Measurements from ENCODE around the gene PPP1R3C.

PPP1R3C gene

GRCh38 chr10:91632671-91633550 lies at the start of gene PPP1R3C:
Gene PPP1R3C (minus strand): TSS chr10:91633071. CDS start chr10:91632969, 102 bp downstream.
- Histone ChIP-seq H3K4me1 (ENCODE audit: insufficient read depth, poor library complexity, severe bottlenecking) (peaks cover 10% of the 10 kb centered on the region), H3K4me3 (ENCODE audit: severe bottlenecking) (peak within 1 kb of the TSS; percentile 47), H3K9me3 (ENCODE audit: severe bottlenecking) (no peaks in the 10 kb centered on the region), H3K36me3 (ENCODE audit: low read depth) (peaks cover 41% of the 10 kb centered on the region), H3K27me3 (ENCODE audit: insufficient read depth, poor library complexity, severe bottlenecking) (no peaks in the 10 kb centered on the region), H3K27ac (ENCODE audit: poor library complexity, severe bottlenecking) (peak within 1 kb of the TSS; percentile 64)
- DNase-seq (ENCODE audit: low spot score) (peak; percentile 86), ATAC-seq (ENCODE audit: low read depth) (peak; percentile 92)
- TF ChIP-seq, protein P1, sequence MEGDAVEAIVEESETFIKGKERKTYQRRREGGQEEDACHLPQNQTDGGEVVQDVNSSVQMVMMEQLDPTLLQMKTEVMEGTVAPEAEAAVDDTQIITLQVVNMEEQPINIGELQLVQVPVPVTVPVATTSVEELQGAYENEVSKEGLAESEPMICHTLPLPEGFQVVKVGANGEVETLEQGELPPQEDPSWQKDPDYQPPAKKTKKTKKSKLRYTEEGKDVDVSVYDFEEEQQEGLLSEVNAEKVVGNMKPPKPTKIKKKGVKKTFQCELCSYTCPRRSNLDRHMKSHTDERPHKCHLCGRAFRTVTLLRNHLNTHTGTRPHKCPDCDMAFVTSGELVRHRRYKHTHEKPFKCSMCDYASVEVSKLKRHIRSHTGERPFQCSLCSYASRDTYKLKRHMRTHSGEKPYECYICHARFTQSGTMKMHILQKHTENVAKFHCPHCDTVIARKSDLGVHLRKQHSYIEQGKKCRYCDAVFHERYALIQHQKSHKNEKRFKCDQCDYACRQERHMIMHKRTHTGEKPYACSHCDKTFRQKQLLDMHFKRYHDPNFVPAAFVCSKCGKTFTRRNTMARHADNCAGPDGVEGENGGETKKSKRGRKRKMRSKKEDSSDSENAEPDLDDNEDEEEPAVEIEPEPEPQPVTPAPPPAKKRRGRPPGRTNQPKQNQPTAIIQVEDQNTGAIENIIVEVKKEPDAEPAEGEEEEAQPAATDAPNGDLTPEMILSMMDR (IDR thresholded peaks at IDR 0.05; ENCODE audit: poor library complexity, severe bottlenecking) = peak; percentile 73

DNA sequence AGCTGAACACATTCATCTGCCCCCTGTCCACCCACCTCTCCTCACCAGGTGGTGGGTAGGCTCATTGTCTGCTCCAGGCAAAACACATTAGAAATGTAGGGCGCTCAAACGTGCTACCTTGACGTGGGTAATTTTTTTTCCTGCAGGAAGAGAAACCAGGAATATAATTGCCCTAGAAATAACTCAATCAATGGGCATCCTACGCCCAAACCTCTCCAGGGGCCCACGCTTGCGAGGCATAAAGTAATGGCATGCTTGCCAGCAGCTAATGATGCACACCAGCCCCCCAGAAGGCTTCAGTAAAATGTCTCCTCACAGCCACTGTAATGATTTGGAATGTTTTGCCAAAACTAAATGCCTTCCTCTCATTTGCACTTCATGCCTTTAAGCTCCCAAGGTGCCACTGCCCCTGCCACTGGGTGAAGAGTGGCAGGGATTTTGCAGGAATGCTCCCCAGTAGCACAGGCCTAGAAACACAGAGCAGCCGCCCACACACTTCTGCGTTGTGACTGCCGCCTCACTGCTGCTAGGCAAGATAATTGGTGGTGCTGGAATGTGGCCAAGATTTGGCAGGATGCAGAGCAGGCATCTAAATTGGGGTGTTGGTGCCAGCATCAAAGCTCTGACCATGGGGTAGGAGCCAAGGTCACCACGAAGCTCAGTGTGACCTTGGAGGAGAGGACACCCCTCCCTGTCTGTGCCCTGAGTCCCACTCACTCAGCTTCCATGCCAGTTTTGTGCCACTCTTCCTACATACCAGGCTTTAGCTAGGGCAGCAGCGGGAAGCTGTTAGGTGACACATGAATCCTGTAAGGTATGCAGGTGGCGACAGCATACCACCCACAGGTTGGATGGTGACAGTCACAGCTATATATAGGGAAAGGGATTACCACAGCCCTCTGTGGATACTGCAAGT lies 48.7 kb upstream of the PPP1R3C start:
- DNase-seq (ENCODE audit: low spot score) (no peak), ATAC-seq (ENCODE audit: low read depth) (no peak)
- Histone ChIP-seq H3K9me3 (ENCODE audit: severe bottlenecking) (no peaks in the 10 kb centered on the region), H3K4me1 (ENCODE audit: insufficient read depth, poor library complexity, severe bottlenecking) (peaks cover 27% of the 10 kb centered on the region), H3K27ac (ENCODE audit: poor library complexity, severe bottlenecking) (no peak overlapping the region), H3K4me3 (ENCODE audit: severe bottlenecking) (no peak overlapping the region), H3K36me3 (ENCODE audit: low read depth) (no peaks in the 10 kb centered on the region), H3K27me3 (ENCODE audit: insufficient read depth, poor library complexity, severe bottlenecking) (no peaks in the 10 kb centered on the region)
- TF ChIP-seq, protein P1 (IDR thresholded peaks at IDR 0.05; ENCODE audit: poor library complexity, severe bottlenecking) = no peak

- TF ChIP-seq, protein P1 (IDR thresholded peaks at IDR 0.05; ENCODE audit: poor library complexity, severe bottlenecking) = no peak
- H3K9me3 ChIP-seq (ENCODE audit: severe bottlenecking) = no peaks in the 10 kb centered on the region
- no peak for ATAC-seq (ENCODE audit: low read depth)
These were observed 47.6 kb upstream of the PPP1R3C start for GRCh38 chr10:91680487-91680886.

DNA sequence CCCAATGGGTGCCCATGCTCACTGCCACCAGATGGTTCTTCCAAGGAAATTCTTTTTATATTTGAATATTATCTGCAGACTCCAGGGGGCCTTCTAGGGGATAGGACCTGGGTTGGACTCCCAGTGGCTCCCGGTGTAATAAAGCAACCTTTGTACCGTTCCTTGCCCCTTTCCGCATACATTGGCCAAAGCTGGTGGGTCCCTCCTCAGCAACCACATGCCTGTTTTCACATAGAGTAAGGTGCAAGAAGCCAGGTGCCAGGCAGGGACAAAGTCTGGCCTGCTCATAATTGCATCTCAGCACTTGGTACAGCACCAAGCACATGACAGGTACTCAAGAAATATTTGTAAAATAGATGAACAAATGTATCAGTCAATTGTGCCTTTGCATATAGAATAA lies 46.4 kb upstream of the PPP1R3C start:
- no peak overlapping the region for H3K4me3 ChIP-seq (ENCODE audit: severe bottlenecking)
- DNase-seq (ENCODE audit: low spot score) = no peak
- TF ChIP-seq, protein P1 (IDR thresholded peaks at IDR 0.05; ENCODE audit: poor library complexity, severe bottlenecking) = no peak
- H3K27ac ChIP-seq (ENCODE audit: poor library complexity, severe bottlenecking) = no peak overlapping the region
- H3K27me3 ChIP-seq (ENCODE audit: insufficient read depth, poor library complexity, severe bottlenecking) = no peaks in the 10 kb centered on the region
- H3K4me1 ChIP-seq (ENCODE audit: insufficient read depth, poor library complexity, severe bottlenecking) = peaks cover 17% of the 10 kb centered on the region
- no peaks in the 10 kb centered on the region for H3K36me3 ChIP-seq (ENCODE audit: low read depth)
- H3K9me3 ChIP-seq (ENCODE audit: severe bottlenecking) = no peaks in the 10 kb centered on the region
- ATAC-seq (ENCODE audit: low read depth) = no peak

More at GRCh38 chr10:91680487-91680886, 47.6 kb upstream of the PPP1R3C start:
- Histone ChIP-seq H3K27me3 (ENCODE audit: insufficient read depth, poor library complexity, severe bottlenecking) (no peaks in the 10 kb centered on the region), H3K36me3 (ENCODE audit: low read depth) (no peaks in the 10 kb centered on the region), H3K27ac (ENCODE audit: poor library complexity, severe bottlenecking) (no peak overlapping the region), H3K4me1 (ENCODE audit: insufficient read depth, poor library complexity, severe bottlenecking) (peaks cover 27% of the 10 kb centered on the region), H3K4me3 (ENCODE audit: severe bottlenecking) (no peak overlapping the region)
- DNase-seq (ENCODE audit: low spot score) = no peak

All from RWPE2 (cell line).